Upper lobe of left lung (tissue), 6 donors: ENCODE results near the gene MTHFD2L. TPM values are rescaled to one million over a fixed set of nuclear protein-coding genes. Genes with fewer than 3 reads are reported as not detected.

Experiments used
- ATAC-seq, 2 donors: fragments of 200-7000 bp; cut with Tn5 transposase; one replicate each; pipeline ENCODE4 v1.9.1; 2022; ENCODE audit warnings: mild to moderate bottlenecking in 2 of 2, moderate library complexity in 2 of 2; ENCODE audit not compliant: low FRiP score in 2 of 2
- DNase-seq, 2 donors: peaks; one replicate each; pipeline ENCODE4 v3.0.0-alpha.2; 2019 to 2020
- H3K27ac ChIP-seq, 4 donors: fragments of 200-600 bp; sonication (generic); one replicate each; pipeline ENCODE4 v1.5.1; 2016 to 2019
- H3K27me3 ChIP-seq, 4 donors: fragments of 200-600 bp; sonication (generic); one replicate each; pipeline ENCODE4 v1.5.1; 2017 to 2019
- H3K36me3 ChIP-seq, 4 donors: fragments of 200-600 bp; sonication (generic); one replicate each; pipeline ENCODE4 v1.5.1; 2016 to 2019
- H3K4me1 ChIP-seq, 4 donors: fragments of 200-600 bp; sonication (generic); one replicate each; pipeline ENCODE4 v1.5.1; 2018 to 2019
- H3K4me3 ChIP-seq, 4 donors: fragments of 200-600 bp; sonication (generic); one replicate each; pipeline ENCODE4 v1.5.1; 2017 to 2019; ENCODE audit warnings: mild to moderate bottlenecking in 2 of 4, moderate library complexity in 1 of 4
- H3K9me3 ChIP-seq, 4 donors: fragments of 200-600 bp; sonication (generic); one replicate each; pipeline ENCODE4 v1.5.1; 2018 to 2019
- CTCF ChIP-seq, 6 experiments: fragments of 450-650 bp in 4 of 6; fragments of 200-600 bp in 2 of 6; sonication (generic) in 2 of 6; IDR thresholded peaks; one replicate each; pipeline ENCODE4 v1.5.1; 2016 to 2019; ENCODE audit warnings: antibody characterized with exemption in 6 of 6
- EP300 ChIP-seq, 4 donors: sonication (generic); formaldehyde crosslinking; IDR thresholded peaks; one replicate each; pipeline ENCODE4 v1.5.1; 2017; ENCODE audit warnings: antibody characterized with exemption in 4 of 4, control low read depth in 2 of 4
- POLR2A ChIP-seq, 4 donors: fragments of 450-650 bp; IDR thresholded peaks; one replicate each; pipeline ENCODE4 v1.5.1; 2016 to 2017; ENCODE audit warnings: antibody characterized with exemption in 4 of 4, mild to moderate bottlenecking in 2 of 4
- POLR2AphosphoS5 ChIP-seq, 2 donors: sonication (generic); formaldehyde crosslinking; IDR thresholded peaks; one replicate each; pipeline ENCODE4 v1.5.1; 2017; ENCODE audit warnings: antibody characterized with exemption in 2 of 2
- WGBS, 2 donors: methylation state at CpG; one replicate each; pipeline ENCODE4 v1.1.5; 2017 to 2018; 5-methylcytosine and 5-hydroxymethylcytosine counted together
- total RNA-seq, 6 donors: library from RNA; depleted of rRNA in 4 of 6; stranded (reverse); fragments of >200 nt in 4 of 6; gene quantifications; one replicate each; pipeline versions ENCODE4 v1.1.0 to v1.2.1, GENCODE V29; 2016 to 2021
- donor health status: DM: no; HTN: no; CAD: no; lungs with moderate emphysema.
- donor health status: DM: no; HTN: yes; CAD: no; lungs with severe emphysema.

The MTHFD2L gene
- total RNA-seq, 6 donors from 2014 or later, result 4.9 to 23.6 (median 12.8) TPM

GRCh38 chr4:74263551-74263950, 105.6 kb downstream of the MTHFD2L start:
- Histone ChIP-seq H3K27me3 (no peaks in the 10 kb centered on the region), H3K36me3 (no peaks in the 10 kb centered on the region), H3K27ac (no peak overlapping the region), H3K9me3 (no peaks in the 10 kb centered on the region), H3K4me3 (no peak overlapping the region), H3K4me1 (no peaks in the 10 kb centered on the region)
- DNase-seq (no peak), ATAC-seq (no peak)
- TF ChIP-seq CTCF (IDR thresholded peaks at IDR 0.05) (no peak), EP300 (IDR thresholded peaks at IDR 0.05) (no peak), POLR2A (IDR thresholded peaks at IDR 0.05) (no peak), POLR2AphosphoS5 (IDR thresholded peaks at IDR 0.05) (no peak)

- H3K4me1 ChIP-seq, result no peaks in the 10 kb centered on the region
- no peak overlapping the region for H3K4me3 ChIP-seq
- H3K27ac ChIP-seq, result no peak overlapping the region
- ATAC-seq (no peak), DNase-seq (no peak)
- H3K9me3 ChIP-seq, result no peaks in the 10 kb centered on the region
- H3K36me3 ChIP-seq, result no peaks in the 10 kb centered on the region
- no peak for TF ChIP-seq EP300 (IDR thresholded peaks at IDR 0.05)
- TF ChIP-seq POLR2A (IDR thresholded peaks at IDR 0.05), result no peak
- no peak for TF ChIP-seq POLR2AphosphoS5 (IDR thresholded peaks at IDR 0.05)
- TF ChIP-seq CTCF (IDR thresholded peaks at IDR 0.05), result no peak
- H3K27me3 ChIP-seq, result no peaks in the 10 kb centered on the region
Observed at GRCh38 chr4:74266081-74266480, 108.2 kb downstream of the MTHFD2L start.

- Histone ChIP-seq H3K27me3 (no peaks in the 10 kb centered on the region), H3K27ac (no peak overlapping the region), H3K36me3 (no peaks in the 10 kb centered on the region), H3K9me3 (no peaks in the 10 kb centered on the region), H3K4me3 (no peak overlapping the region), H3K4me1 (no peaks in the 10 kb centered on the region)
- TF ChIP-seq EP300 (IDR thresholded peaks at IDR 0.05) (no peak), CTCF (IDR thresholded peaks at IDR 0.05) (no peak), POLR2AphosphoS5 (IDR thresholded peaks at IDR 0.05) (no peak), POLR2A (IDR thresholded peaks at IDR 0.05) (no peak)
- DNase-seq, result no peak
- no peak for ATAC-seq
Observed at GRCh38 chr4:74267998-74268606, 110.2 kb downstream of the MTHFD2L start.

GRCh38 chr4:74268643-74269042, 110.7 kb downstream of the MTHFD2L start:
- H3K27me3 ChIP-seq, result no peaks in the 10 kb centered on the region
- H3K4me3 ChIP-seq, result no peak overlapping the region
- H3K4me1 ChIP-seq, result no peaks in the 10 kb centered on the region
- TF ChIP-seq POLR2AphosphoS5 (IDR thresholded peaks at IDR 0.05) (no peak), POLR2A (IDR thresholded peaks at IDR 0.05) (no peak), CTCF (IDR thresholded peaks at IDR 0.05) (no peak), EP300 (IDR thresholded peaks at IDR 0.05) (no peak)
- H3K36me3 ChIP-seq, result no peaks in the 10 kb centered on the region
- 93 to 98% methylated on average over 2 of the region's 2 CpGs for WGBS, 2 donors
- no peak for DNase-seq
- no peak for ATAC-seq
- H3K27ac ChIP-seq, result no peak overlapping the region
- no peaks in the 10 kb centered on the region for H3K9me3 ChIP-seq

GRCh38 chr4:74278490-74278889, 120.6 kb downstream of the MTHFD2L start:
- no peaks in the 10 kb centered on the region for H3K27me3 ChIP-seq
- 92 to 93% methylated on average over 3 of the region's 3 CpGs for WGBS, 2 donors
- H3K4me1 ChIP-seq, result no peaks in the 10 kb centered on the region
- H3K27ac ChIP-seq, result no peak overlapping the region
- TF ChIP-seq POLR2A (IDR thresholded peaks at IDR 0.05) (no peak), POLR2AphosphoS5 (IDR thresholded peaks at IDR 0.05) (no peak), CTCF (IDR thresholded peaks at IDR 0.05) (no peak), EP300 (IDR thresholded peaks at IDR 0.05) (no peak)
- ATAC-seq (no peak), DNase-seq (no peak)
- H3K4me3 ChIP-seq, result no peak overlapping the region
- H3K36me3 ChIP-seq, result no peaks in the 10 kb centered on the region
- H3K9me3 ChIP-seq, result no peaks in the 10 kb centered on the region
